AG04450 (cell line): Measurements from ENCODE around the gene SYNE2. TPM values are rescaled to one million over a fixed set of nuclear protein-coding genes. Genes with fewer than 3 reads are reported as not detected.
A peak's percentile ranks its signal among the peaks of the same experiment; 100 is the strongest.
"Not testable (repeated sequence)": the region's sequence is repeated elsewhere in the genome, so short reads cannot be mapped to it uniquely, and the experiment has no call there.

ENCODE experiments used
- CTCF ChIA-PET: fragments of 300-600, 350-600 bp; formaldehyde crosslinking; extraction: SDS; loops from one replicate; lab custom pipeline; 2022; ENCODE audit warnings: antibody characterized with exemption, inconsistent platforms; lab: Charles Lee
- POLR2A ChIA-PET: fragments of 350-600 bp; formaldehyde crosslinking; extraction: SDS; loops from one replicate; lab custom pipeline; 2021; ENCODE audit warnings: antibody characterized with exemption, inconsistent platforms; lab: Yijun Ruan, JAX
- DNase-seq: peaks from one replicate; pipeline ENCODE4 v3.0.0-alpha.2; 2011; ENCODE audit warnings: low read depth, low spot score
- H3K27ac ChIP-seq: one replicate; pipeline ENCODE4 v1.5.1; 2012; ENCODE audit warnings: low read depth, low read length, control low read depth
- H3K27me3 ChIP-seq: one replicate; pipeline ENCODE4 v1.6.0; 2012; ENCODE audit warnings: low read length; ENCODE audit not compliant: control insufficient read depth, insufficient read depth
- H3K4me3 ChIP-seq: 2 replicates; pipeline ENCODE4 v1.5.1; 2011; ENCODE audit warnings: mild to moderate bottlenecking, low read depth, low read length, control low read depth
- H3K9me3 ChIP-seq: 2 replicates; pipeline ENCODE4 v1.5.1; 2012; ENCODE audit warnings: low read length; ENCODE audit not compliant: control insufficient read depth, insufficient read depth
- polyA plus RNA-seq: library from polyadenylated mRNA; depleted of rRNA; stranded (reverse); fragments of >200 nt; gene quantifications from 2 replicates; pipeline ENCODE4 v1.2.3, GENCODE V29; 2011
- TF ChIP-seq, protein P1 (sequence below): IDR thresholded peaks from 2 replicates; pipeline ENCODE4 v1.5.1; 2011; ENCODE audit warnings: low read depth, low read length, control low read depth, inconsistent platforms

SYNE2 gene
- polyA plus RNA-seq, 1 experiment: 6.1 TPM

DNA sequence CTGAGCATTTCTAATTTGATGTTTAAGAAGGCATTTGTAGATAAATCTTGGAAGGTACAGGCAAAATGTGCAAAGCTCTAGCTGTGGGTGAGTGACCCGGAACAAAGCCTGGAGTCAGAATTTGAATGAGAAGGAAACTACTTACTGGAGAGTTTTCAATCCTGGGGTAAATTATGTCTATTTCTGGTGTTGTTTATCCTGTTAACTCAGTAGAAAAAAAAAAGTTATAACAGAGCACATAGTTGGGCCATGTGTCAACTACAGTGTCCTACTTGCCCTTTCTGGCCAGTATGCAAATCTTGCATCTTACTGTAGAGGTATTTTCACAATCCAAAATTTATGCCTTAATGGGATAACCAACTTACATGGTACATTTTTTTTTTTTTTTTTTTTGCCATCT, 182.3 kb downstream of the SYNE2 start:
- POLR2A ChIA-PET: no interaction called here
- Histone ChIP-seq H3K27me3 (no peaks in the 10 kb centered on the region), H3K9me3 (no peaks in the 10 kb centered on the region; the same call in 1 of the 2 replicates), H3K27ac (no peak overlapping the region), H3K4me3 (no peak overlapping the region)
- peak; percentile 24 for DNase-seq
- TF ChIP-seq, protein P1, sequence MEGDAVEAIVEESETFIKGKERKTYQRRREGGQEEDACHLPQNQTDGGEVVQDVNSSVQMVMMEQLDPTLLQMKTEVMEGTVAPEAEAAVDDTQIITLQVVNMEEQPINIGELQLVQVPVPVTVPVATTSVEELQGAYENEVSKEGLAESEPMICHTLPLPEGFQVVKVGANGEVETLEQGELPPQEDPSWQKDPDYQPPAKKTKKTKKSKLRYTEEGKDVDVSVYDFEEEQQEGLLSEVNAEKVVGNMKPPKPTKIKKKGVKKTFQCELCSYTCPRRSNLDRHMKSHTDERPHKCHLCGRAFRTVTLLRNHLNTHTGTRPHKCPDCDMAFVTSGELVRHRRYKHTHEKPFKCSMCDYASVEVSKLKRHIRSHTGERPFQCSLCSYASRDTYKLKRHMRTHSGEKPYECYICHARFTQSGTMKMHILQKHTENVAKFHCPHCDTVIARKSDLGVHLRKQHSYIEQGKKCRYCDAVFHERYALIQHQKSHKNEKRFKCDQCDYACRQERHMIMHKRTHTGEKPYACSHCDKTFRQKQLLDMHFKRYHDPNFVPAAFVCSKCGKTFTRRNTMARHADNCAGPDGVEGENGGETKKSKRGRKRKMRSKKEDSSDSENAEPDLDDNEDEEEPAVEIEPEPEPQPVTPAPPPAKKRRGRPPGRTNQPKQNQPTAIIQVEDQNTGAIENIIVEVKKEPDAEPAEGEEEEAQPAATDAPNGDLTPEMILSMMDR: no peak
- CTCF ChIA-PET: interaction anchor here (0.7 to 3.2 kb wide), 2 partner anchors 268 to 573 kb away, joined by 10 to 13 read pairs; no protein-coding TSS in a partner anchor

DNA sequence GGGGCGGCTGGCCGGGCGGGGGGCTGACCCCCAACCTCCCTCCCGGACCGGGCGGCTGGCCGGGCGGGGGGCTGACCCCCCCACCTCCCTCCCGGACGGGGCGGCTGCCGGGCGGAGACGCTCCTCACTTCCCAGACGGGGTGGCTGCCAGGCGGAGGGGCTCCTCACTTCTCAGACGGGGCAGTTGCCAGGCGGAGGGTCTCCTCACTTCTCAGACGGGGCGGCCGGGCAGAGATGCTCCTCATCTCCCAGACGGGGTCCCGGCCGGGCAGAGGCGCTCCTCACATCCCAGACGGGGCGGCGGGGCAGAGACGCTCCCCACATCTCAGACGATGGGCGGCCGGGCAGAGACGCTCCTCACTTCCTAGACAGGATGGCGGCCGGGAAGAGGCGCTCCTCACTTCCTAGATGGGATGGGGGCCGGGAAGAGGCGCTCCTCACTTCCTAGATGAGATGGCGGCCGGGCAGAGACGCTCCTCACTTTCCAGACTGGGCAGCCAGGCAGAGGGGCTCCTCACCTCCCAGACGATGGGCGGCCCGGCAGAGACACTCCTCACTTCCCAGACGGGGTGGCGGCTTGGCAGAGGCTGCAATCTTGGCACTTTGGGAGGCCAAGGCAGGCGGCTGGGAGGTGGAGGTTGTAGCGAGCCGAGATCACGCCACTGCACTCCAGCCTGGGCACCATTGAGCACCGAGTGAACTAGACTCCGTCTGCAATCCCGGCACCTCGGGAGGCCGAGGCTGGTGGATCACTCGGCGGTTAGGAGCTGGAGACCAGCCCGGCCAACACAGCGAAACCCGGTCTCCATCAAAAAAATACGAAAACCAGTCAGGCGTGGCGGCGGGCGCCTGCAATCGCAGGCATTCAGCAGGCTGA, 185.3 kb downstream of the SYNE2 start:
- CTCF ChIA-PET: interaction anchor here (1.5 to 3.9 kb wide), 3 partner anchors 28 to 260 kb away, joined by 4 to 57 read pairs (median 12); partner anchors contain the start of gene ESR2
- H3K27me3 ChIP-seq, H3K9me3 ChIP-seq, H3K4me3 ChIP-seq, H3K27ac ChIP-seq, POLR2A ChIA-PET, DNase-seq: not testable (repeated sequence)

DNA sequence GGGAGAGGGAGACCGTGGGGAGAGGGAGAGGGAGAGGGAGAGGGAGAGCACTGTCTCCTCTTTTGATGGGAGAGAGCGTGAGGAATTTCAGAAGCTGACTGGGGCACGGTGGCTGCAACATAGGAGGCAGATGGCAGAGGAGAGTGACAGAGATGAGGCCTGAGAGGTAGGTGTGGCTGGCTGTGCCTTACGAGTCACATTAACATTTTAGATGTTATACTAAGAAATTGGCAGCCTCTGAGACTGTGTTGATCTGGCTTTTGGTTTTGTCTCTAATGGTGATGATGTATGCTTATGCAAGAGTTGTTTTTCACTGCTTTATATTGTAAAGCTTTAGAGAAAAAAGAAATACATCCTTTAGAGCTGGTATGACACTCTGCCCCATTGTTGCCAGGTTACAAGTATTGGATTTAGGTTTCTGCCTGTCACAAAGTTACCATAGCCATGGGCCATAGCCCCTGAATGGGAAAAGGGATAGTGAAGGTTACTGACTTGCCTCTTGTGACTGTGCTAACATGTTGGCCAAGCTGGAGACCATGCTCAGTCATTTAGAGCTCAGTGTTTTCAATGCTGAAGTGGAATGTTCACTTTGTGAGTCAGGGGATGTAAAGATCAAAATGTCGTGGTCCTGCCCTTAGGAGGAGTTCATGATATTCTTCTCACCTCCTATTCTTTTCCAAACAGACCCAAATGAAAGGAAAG, 186.2 kb downstream of the SYNE2 start:
- TF ChIP-seq, protein P1: no peak
- ChIA-PET CTCF (interaction anchor here (0.5 to 3.9 kb wide), 22 partner anchors 10 to 298 kb away, joined by 3 to 85 read pairs (median 4); partner anchors contain the start of gene ESR2), POLR2A (no interaction called here)
- Histone ChIP-seq H3K27me3 (no peaks in the 10 kb centered on the region), H3K4me3 (no peak overlapping the region), H3K27ac (no peak overlapping the region), H3K9me3 (peaks cover 3% of the 10 kb centered on the region; the same call in 1 of the 2 replicates)
- DNase-seq: no peak

DNA sequence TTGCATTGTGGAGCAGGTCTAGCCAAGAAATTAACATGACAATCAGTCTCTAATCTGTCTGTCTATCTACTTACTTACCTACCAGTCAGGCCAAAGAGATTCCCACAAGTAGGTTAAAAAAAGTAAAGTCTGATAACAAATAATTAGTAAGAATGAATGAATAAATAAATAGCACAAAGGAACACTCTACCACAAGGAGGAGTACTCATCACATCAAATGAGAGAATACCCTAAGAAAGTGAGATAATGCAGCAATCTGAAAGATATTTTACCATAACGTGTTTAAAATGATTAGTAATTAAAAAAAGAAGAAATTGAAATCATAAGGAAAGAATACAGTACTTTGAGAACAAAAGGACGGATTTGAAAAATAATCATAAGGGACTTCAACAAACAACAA, 187.2 kb downstream of the SYNE2 start:
- DNase-seq: peak; percentile 10
- ChIA-PET POLR2A (no interaction called here), CTCF (interaction anchor here (0.7 to 3.9 kb wide), 19 partner anchors 9 to 268 kb away, joined by 3 to 85 read pairs (median 4); partner anchors contain the start of gene ESR2)
- Histone ChIP-seq H3K4me3 (no peak overlapping the region), H3K27ac (no peak overlapping the region), H3K9me3 (peaks cover 3% of the 10 kb centered on the region; the same call in 1 of the 2 replicates), H3K27me3 (no peaks in the 10 kb centered on the region)
- TF ChIP-seq, protein P1: peak; percentile 60

DNA sequence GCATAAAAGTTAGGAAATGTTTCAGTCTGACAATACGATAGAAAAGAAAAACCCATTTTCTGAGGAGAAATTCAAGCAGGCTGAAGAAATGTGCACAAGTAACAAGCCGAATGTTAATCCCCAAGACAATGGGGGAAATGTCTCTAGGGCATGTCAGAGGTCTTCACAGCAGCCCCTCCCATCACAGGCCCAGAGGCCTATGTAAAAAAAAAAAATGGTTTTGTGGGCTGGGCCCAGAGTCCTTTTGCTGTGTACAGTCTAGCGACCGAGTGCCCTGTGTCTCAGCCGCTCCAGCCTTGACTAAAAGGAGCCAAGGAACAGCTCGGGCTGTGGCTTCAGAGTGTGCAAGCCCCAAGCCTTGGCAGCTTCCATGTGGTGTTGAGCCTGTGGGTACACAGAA, 190.5 kb downstream of the SYNE2 start:
- H3K27me3 ChIP-seq, DNase-seq, H3K9me3 ChIP-seq, CTCF ChIA-PET, POLR2A ChIA-PET, H3K27ac ChIP-seq, H3K4me3 ChIP-seq: not testable (repeated sequence)
